NB4 (cell line): ENCODE results near the gene KIRREL3.

Experiments used
- CTCF ChIP-seq: IDR thresholded peaks from one replicate; pipeline ENCODE4 v1.5.1; 2012; ENCODE audit warnings: low read depth, low read length
- POLR2A ChIP-seq: IDR thresholded peaks from 2 replicates; pipeline ENCODE4 v1.6.1; 2011; ENCODE audit warnings: mild to moderate bottlenecking; ENCODE audit not compliant: insufficient read length; ENCODE audit errors: extremely low read depth

GRCh38 chr11:126475014-126475991 lies 525.3 kb downstream of the KIRREL3 start:
- TF ChIP-seq CTCF (no peak), POLR2A (no peak)
